Left lung (tissue), 10 donors: Measurements from ENCODE around the gene APOA5. TPM values are rescaled to one million over a fixed set of nuclear protein-coding genes. Genes with fewer than 3 reads are reported as not detected.
"Not testable (repeated sequence)": the region's sequence is repeated elsewhere in the genome, so short reads cannot be mapped to it uniquely, and the experiment has no call there.

Experiments
- ATAC-seq: fragments of 200-7000 bp; cut with Tn5 transposase; one replicate; pipeline ENCODE4 v1.9.1; 2020; ENCODE audit warnings: moderate library complexity
- DNase-seq, 4 donors: peaks; one replicate each; pipeline ENCODE4 v3.0.0-alpha.2; 2013 to 2020
- H3K27ac ChIP-seq, 2 donors: fragments of 200-600 bp; sonication (generic) in 1 of 2; one replicate each; pipeline versions ENCODE4 v1.5.0 to v1.8.0; 2020 to 2021
- H3K27me3 ChIP-seq, 2 donors: fragments of 200-600 bp; sonication (generic) in 1 of 2; one replicate each; pipeline versions ENCODE4 v1.5.0 to v1.8.0; 2020 to 2021
- H3K36me3 ChIP-seq, 2 donors: fragments of 200-600 bp; sonication (generic) in 1 of 2; one replicate each; pipeline versions ENCODE4 v1.5.0 to v1.8.0; 2020 to 2021
- H3K4me1 ChIP-seq, 2 donors: fragments of 200-600 bp; one replicate each; pipeline ENCODE4 v1.8.0; 2021
- H3K4me3 ChIP-seq, 2 donors: fragments of 200-600 bp; sonication (generic) in 1 of 2; one replicate each; pipeline versions ENCODE4 v1.5.0 to v1.8.0; 2020 to 2021; ENCODE audit warnings: mild to moderate bottlenecking in 1 of 2
- H3K9me3 ChIP-seq, 2 donors: fragments of 200-600 bp; sonication (generic) in 1 of 2; one replicate each; pipeline versions ENCODE4 v1.5.0 to v1.8.0; 2020 to 2021
- intact Hi-C, 2 donors: fragments of 100-400 bp; cut with DNase I; formaldehyde crosslinking; loops; one replicate each; pipeline versions ENCODE4 v1.11.2 to v1.14.2; 2022
- polyA plus RNA-seq, 6 donors: library from polyadenylated mRNA; unstranded; fragments of 120-200 nt; gene quantifications; one replicate each; pipeline ENCODE4 v1.2.1, GENCODE V29; 2013; ENCODE audit not compliant: insufficient read length in 6 of 6
- total RNA-seq, 2 donors: library from RNA; stranded (reverse); fragmentation: NEBNext Ultra II Directional; extraction: Animal tissue kit (Norgen Biotek cat#: 25700); gene quantifications; one replicate each; pipeline ENCODE4 v1.2.1, GENCODE V29; 2021
- TF ChIP-seq, protein P1 (sequence below), 2 donors: fragments of 200-600 bp; sonication (generic) in 1 of 2; IDR thresholded peaks; one replicate each; pipeline versions ENCODE4 v1.5.0 to v1.8.0; 2021; ENCODE audit warnings: antibody characterized with exemption in 2 of 2
- donor health status: DM: no; HTN: yes; CAD: no.
- donor health status: DM: no; HTN: no; CAD: no.

Gene APOA5
- total and polyA plus RNA-seq, 8 donors, result 0.07 to 0.10 TPM; not detected in 6

- intact Hi-C loops, result no loop called here
- DNase-seq (no peak), ATAC-seq (peak; percentile 68)
- Histone ChIP-seq H3K4me1 (peaks cover 6 to 33% of the 10 kb centered on the region in 2 donors), H3K36me3 (peaks cover 0 to 39% of the 10 kb centered on the region in 2 donors), H3K4me3 (peak overlapping the region; percentile 50 to 97), H3K9me3 (no peaks in the 10 kb centered on the region), H3K27me3 (no peaks in the 10 kb centered on the region), H3K27ac (peak overlapping the region; percentile 89 to 93)
- TF ChIP-seq, protein P1, sequence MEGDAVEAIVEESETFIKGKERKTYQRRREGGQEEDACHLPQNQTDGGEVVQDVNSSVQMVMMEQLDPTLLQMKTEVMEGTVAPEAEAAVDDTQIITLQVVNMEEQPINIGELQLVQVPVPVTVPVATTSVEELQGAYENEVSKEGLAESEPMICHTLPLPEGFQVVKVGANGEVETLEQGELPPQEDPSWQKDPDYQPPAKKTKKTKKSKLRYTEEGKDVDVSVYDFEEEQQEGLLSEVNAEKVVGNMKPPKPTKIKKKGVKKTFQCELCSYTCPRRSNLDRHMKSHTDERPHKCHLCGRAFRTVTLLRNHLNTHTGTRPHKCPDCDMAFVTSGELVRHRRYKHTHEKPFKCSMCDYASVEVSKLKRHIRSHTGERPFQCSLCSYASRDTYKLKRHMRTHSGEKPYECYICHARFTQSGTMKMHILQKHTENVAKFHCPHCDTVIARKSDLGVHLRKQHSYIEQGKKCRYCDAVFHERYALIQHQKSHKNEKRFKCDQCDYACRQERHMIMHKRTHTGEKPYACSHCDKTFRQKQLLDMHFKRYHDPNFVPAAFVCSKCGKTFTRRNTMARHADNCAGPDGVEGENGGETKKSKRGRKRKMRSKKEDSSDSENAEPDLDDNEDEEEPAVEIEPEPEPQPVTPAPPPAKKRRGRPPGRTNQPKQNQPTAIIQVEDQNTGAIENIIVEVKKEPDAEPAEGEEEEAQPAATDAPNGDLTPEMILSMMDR (IDR thresholded peaks at IDR 0.05), result no peak
Observed at GRCh38 chr11:116773203-116774097, 18.2 kb downstream of the APOA5 start.

DNA sequence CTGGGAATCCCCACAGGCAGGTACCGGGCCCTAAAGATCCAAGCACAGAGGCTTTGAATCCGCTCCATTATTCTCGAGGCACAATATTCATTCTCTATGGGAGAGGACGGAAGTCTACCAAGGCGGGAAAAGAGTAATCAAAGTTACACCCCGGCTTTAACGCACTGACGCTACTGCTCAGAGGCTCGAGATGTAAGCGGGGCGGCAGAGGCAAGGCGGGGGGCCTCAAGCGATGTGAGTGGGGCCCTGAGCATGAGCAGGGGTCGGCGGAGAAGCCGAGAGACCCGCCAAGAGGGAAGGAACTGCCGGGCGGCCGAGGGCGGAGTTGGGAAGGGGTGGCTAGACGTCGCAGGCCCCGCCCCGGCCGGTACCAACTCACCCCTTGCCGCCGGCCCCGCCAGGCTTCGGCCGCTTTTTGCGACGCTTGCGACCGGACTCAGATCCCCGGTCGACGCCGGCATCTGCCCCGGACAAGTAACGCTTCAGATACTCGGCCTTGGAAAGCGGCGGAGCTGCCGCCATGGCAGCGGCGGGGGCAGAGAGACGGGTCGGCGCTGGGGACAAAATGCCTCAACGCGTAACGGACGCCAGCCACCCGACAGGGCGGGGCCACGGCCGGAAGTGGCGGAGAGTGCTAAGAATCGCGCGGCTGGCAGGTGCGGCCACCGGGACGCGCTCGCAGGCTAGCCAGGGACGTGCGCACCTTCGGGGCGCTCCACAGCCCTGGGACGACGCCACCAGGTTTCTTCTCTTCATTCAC is 19.1 kb downstream of the APOA5 start, which contains the start of gene BUD13:
TSS of gene BUD13 (minus strand) at position 545 of the 760 bp plus-strand sequence. CDS start at position 522, 23 bp downstream.
- Histone ChIP-seq H3K4me3 (peak within 1 kb of the TSS; percentile 50 to 97), H3K27me3 (no peaks in the 10 kb centered on the region), H3K36me3 (peaks cover 0 to 31% of the 10 kb centered on the region in 2 donors), H3K4me1 (peaks cover 6 to 33% of the 10 kb centered on the region in 2 donors), H3K27ac (peak within 1 kb of the TSS; percentile 89 to 93), H3K9me3 (no peaks in the 10 kb centered on the region)
- ATAC-seq (peak; percentile 96), DNase-seq (peak; percentile 86 to 98 (median 92))
- TF ChIP-seq, protein P1 (IDR thresholded peaks at IDR 0.05), result no peak
- intact Hi-C loops, result no loop called here

- no peak for DNase-seq
- peak overlapping the region; percentile 89 to 93 for H3K27ac ChIP-seq
- intact Hi-C loops, result no loop called here
Observed at GRCh38 chr11:116771935-116772334, 19.7 kb downstream of the APOA5 start.

GRCh38 chr11:116762132-116762531 is 29.5 kb downstream of the APOA5 start:
- DNase-seq (no peak), ATAC-seq (no peak)
- H3K36me3 ChIP-seq, result peaks cover 0 to 82% of the 10 kb centered on the region in 2 donors
- no peak overlapping the region for H3K27ac ChIP-seq
- H3K4me1 ChIP-seq, result no peaks in the 10 kb centered on the region
- intact Hi-C loops, result no loop called here
- no peaks in the 10 kb centered on the region for H3K27me3 ChIP-seq
- no peak overlapping the region for H3K4me3 ChIP-seq
- TF ChIP-seq, protein P1 (IDR thresholded peaks at IDR 0.05), result no peak
- no peaks in the 10 kb centered on the region for H3K9me3 ChIP-seq

More at GRCh38 chr11:116771935-116772334, 19.7 kb downstream of the APOA5 start:
- Histone ChIP-seq H3K27me3 (no peaks in the 10 kb centered on the region), H3K4me3 (peak overlapping the region; percentile 50 to 97), H3K9me3 (no peaks in the 10 kb centered on the region), H3K4me1 (peaks cover 6 to 33% of the 10 kb centered on the region in 2 donors), H3K36me3 (peaks cover 0 to 25% of the 10 kb centered on the region in 2 donors)
- TF ChIP-seq, protein P1 (IDR thresholded peaks at IDR 0.05), result no peak
- ATAC-seq, result no peak

DNA sequence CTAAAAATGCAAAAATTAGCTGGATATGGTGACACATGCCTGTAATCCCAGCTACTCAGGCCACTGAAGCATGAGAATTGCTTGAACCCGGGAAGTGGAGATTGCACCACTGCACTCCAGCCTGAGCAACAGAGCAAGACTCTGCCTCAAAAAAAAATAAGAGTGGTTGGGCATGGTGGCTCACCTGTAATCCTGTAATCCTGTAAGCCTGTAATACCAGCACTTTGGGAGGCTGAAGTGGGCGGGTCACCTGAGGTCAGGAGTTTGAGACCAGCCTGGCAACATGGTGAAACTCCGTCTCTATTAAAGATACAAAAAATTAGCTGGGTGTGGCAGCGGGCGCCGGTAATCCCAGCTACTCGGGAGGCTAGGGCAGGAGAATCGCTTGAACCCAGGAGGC is 35.6 kb downstream of the APOA5 start:
- not testable (repeated sequence) for DNase-seq

More for the DNA sequence above, 35.6 kb downstream of the APOA5 start:
- H3K9me3 ChIP-seq, H3K4me1 ChIP-seq, ATAC-seq, H3K27ac ChIP-seq, H3K27me3 ChIP-seq, intact Hi-C loops, H3K4me3 ChIP-seq: not testable (repeated sequence)
- peaks cover 0 to 99% of the 10 kb centered on the region in 2 donors for H3K36me3 ChIP-seq
